Superior temporal gyrus (tissue), 1 donor: ENCODE results near the gene MANBA.

Source experiments
- DNase-seq: peaks from one replicate; pipeline ENCODE4 v3.0.0-alpha.2; 2016; ENCODE audit errors: extremely low spot score

Gene MANBA

DNA sequence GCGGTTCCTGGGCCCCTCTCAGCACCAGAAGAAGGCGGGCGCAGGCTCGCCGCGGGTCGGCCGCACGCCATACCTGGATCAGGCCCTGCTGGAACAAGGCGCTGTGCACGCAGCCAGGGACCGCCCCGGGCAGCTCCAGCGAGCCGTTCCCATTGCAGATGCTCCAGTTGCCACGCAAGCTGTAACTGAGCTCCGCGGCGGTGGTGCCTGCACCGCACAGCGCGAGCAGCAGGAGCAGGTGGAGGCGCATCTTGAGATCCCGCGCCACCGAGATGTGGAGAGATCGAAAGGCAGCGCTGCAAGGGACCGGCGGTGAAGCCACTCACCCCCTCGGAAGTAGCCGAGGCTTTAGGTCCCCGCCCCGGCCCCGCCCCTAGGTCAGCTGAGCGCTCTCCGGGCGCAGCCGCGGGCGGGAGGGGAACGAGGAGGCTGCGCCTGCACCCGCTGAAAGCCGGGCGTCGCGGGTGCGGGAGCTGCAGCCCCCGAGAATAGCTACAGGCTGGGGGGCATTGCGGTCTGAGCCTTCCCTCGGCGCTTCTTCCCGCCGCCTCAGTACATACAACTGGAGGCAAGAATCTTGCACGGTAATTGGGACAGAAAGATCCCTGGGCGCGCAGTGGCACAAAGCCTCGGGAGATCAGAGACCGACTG, at the start of gene MANBA:
TSS of gene MANBA (minus strand) at position 324 of the 651 bp plus-strand sequence. CDS start at position 250, 74 bp downstream.
- DNase-seq, result peak; percentile 88

DNA sequence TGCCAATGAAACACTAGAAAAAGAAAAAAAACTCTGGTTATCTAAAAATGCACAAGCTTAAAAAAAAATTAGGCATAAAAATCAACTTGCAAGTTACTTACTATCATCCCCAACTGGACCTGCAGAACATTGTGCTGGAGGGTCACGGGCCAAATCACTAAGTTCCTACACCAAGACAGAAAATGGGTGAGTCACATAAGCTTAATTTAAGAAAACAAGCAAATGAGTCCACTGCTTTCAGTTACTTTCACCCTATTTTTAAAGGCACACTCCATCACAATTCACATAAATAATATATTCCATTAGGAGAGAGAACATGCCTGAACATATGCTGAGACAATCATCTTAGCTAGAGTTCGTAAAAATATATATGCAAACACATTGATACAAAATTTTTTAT, 48.9 kb upstream of the MANBA start:
- DNase-seq, result no peak

DNA sequence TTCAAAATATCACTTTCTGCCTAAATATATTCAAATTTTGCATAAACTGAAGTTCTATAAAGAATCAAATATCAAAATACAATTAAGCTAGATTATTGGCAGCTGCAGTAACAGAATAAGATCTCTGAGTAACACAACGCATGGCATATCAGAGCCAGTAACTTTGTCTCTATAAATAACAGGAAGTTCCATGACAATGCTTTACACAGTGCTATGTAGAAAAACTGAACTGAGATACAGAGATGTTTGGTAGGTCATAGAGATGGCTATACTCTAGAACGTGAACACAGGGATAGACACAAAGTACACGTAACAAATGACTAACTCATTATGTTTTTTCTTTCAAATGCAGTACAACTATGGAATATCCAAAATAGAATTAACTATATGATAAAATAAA, 48.4 kb upstream of the MANBA start:
- DNase-seq, result no peak

DNA sequence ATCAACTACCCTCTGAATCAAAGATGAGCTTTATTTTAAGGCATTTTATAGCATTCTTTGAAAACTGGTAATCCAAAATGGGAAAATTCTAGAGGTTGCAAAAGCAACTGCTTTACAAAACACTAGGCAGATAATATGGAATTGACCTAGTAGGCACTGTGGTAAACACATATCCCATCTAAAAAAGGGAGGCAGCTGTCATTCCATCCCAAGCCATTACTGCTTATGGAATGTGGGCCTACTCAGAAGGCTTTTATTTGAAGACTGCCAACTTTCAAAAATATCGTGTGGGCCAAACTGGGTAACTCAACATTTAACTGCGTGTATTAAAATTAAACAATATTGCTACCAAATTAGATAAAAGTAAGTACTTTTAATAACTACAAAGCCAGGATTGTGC, 47.2 kb upstream of the MANBA start:
- DNase-seq, result no peak

DNA sequence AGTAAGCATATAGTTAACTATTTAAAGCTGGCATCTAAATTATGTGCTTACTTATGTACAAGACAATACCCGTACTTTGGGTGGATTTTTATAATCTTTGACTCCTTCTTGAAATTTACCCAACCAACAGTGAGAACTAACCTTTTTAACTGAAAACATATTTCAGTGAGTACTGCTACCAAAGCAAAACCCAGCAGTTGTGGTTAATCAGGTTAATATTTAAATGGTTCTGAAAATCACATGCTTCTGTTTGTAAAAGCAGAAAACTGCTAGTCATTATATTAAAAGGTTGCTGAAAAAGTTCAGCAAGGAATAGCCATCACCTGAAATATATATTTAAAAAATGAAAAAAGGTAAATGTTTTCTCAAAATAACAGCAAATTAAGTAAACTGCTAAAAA, 46.6 kb upstream of the MANBA start:
- no peak for DNase-seq

DNA sequence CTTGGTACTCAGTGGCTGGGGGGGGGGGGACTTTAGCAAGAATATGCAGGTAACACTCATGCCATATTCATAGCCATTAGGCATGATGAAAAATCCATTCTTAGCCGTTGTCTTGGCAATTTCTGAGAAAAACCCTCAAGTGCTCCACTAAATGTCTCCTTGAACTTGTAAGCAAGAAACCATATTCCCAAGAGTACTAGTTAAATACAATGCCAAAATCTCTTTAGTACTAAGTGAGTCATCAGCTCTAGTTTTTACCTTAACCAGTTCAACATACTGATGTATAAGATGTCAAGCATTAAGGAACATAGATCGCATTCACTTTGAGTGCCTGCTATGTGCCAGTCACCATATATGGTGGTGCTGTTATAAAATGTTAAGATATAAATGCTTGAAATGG, 39.0 kb upstream of the MANBA start:
- DNase-seq, result no peak

DNA sequence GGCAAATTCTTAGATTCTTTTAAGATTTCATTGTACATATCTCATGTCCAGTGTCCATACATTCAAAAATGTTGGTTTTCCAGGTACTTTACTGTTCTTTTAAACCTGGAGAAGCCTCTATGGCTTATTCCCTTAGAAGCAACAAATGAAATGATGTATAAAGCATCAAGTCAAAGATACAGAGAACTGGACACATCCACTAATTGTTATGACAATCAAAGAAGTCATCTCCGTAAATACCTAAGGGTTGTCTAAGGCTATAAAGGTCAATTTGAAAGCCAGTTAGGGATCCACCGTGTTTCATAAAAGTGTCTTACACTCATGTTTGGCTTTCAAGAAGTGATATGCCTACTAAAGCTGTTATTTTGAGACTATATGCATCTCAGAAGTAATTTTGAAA, 34.2 kb upstream of the MANBA start:
- no peak for DNase-seq

DNA sequence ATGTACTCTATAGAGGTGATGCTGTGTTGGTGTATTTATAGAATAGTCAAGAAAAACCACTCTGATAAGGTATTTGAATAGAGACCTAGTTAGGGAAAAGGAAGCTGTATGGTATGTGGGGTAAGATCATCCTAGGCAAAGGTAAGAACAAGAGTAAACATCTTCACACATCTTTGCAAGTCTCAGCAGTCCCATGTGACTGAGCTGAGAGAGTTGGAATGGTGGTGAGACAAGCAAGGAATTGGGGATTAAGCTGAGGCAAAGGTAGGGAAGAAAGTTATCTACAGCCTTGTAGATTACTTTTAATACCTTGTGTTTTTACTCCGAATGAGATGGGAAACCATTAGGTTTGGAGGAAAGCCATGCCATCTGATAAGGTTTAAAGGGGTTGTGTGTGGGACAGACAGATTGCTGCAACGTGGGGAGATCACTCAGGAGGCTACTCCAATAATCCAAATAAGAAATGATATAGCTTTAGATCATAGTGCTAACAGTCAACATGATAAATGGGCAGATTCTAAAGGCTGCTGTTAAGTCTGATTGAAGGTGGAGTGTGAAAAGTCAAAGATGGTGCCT, 31.7 kb upstream of the MANBA start:
- DNase-seq, result no peak

DNA sequence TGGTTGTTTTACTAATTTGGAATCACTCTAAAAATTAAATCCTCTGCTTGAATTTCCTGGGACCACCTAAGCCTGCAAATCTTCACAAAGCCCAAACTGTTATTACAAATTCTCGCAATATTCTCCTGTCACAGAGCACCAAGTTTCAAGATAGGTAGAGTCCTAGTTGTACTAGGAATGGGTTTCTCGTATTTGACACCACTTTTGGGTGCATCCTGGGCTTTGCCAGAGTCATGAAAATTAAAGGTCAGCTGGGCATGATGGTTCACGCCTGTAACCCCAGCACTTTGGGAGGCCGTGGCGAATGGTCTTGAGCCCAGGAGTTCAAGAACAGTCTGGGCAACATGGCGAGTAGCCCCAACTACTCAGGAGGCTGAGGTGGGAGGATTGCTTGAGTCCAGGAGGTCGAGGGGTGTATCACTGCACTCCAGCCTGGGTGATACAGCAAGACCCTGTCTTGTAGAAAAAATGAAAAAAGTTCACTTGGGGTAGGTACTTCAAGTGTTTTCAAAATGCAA, 30.6 kb upstream of the MANBA start:
- DNase-seq, result no peak

DNA sequence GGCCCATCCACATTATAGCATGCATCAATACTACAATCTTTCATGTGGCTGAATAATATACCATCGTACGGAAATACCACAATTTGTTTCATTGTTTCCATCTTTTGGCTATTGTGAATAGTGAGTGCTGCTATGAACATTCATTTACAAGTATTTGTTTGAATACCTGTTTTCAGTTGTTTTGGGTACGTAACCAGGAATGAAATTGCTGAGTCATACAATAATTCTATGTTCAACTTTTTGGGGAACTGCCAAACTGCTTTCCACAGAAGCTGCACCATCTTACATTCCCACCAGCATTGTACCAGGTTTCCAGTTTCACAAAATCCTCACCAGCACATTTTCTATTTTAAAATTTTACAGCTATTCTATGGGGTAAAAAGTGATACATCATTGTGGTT, 28.5 kb upstream of the MANBA start:
- no peak for DNase-seq

DNA sequence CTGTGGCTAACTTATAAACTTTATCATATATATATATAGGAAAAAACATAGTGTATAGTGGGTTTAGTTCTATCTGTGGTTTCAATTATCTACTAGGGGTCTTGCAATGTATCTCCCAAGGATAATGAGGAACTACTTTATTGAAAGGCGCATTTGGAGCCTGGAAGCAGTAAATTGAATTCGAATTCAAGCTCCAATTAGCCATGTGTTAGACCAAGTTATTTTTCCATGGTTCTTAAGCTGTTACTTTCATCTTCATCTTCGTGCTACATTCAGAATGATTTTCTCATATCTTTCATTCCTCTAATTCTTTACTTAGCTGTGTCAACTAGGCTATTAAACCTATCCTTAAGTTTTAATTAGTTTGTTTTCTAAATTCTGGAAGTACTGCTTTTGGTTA, 27.2 kb upstream of the MANBA start:
- DNase-seq, result no peak

DNA sequence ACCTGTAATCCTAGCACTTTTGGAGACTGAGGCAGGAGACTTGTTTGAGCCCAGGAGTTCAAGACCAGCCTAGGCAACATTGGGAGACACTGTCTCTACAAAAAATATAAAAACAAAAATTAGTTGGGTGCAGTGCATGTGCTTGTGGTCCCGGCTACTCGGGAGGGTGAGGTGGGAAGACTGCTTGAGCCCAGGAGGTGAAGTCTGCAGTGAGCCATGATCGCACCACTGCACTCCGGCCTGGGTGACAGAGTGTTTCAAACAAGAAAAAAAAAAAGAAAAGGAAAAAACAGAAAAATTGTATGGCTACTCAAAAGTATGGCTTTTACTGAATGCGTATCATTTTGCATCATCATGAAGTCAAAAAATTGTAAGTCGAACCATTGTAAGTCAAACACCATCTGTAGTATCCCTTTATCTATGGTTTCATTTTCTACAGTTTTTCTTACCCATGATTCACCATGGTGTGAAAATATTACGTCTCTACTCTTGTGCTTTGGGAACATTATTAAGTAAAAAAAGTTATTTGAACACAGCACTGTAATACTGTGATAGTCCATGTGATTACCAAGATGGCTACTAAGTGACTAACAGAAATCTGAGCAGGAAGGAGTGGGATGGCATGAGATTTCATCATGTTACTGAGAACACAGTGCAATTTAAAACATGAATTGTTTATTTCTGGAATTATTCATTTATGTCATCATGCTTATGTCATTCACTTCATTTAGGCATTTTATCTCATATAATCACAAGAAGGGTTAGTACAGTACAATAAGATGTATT, 26.5 kb upstream of the MANBA start:
- no peak for DNase-seq

DNA sequence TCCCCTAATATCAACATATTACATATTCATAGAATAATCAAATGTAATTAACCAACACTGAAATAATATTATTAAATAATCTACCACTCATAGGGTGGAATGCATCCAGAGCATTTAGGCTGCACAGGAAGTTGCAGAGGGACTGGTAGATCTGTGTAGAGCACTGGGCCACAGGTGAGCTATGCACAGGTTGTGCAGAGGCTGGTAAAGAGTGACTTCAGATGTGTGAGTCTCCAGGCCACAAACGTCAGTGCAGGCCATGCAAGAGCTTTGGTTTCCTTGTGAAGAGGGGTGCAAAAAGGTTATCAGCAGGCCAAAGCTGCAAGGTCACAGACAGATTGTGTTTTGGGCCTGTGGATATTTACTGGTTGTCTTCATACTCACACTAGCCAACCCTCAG, 25.5 kb upstream of the MANBA start:
- DNase-seq, result no peak

DNA sequence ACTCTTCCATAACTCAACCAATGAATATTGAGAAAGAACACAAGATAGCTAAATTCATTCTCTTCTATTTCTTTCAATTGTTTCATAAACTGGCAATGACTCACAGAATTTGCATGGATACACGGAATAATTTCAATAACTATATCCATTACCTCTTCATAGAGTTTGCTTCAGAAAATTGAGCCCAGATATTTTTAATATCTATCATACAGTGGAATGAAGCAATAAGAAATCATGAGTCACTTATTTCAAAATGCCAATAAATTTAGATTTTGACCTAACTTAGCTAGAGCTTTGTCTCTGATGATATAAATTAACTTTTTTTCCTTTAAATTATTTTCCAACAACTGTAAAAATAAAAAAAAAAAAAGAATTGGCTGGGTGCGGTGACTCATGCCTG, 22.2 kb upstream of the MANBA start:
- DNase-seq, result no peak

DNA sequence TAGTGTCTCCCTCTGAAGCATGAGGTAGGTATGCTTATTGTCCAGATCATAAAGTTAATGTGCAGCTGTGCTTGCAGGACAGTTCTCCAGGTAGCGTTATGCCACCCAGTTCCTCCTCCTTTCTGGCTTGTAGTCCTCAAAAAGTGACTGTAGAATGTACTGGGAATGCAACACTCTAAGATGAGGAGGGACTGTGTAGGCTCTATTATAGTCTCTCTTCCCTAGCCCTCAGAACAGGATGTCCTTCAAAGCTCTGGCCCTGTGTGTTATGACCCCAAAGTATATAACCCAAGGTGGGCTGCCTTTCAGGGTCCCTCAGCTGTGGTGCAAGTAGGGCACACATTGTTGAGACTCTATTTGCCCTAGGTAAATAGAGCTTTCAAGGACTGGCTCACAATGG, 20.8 kb upstream of the MANBA start:
- no peak for DNase-seq

DNA sequence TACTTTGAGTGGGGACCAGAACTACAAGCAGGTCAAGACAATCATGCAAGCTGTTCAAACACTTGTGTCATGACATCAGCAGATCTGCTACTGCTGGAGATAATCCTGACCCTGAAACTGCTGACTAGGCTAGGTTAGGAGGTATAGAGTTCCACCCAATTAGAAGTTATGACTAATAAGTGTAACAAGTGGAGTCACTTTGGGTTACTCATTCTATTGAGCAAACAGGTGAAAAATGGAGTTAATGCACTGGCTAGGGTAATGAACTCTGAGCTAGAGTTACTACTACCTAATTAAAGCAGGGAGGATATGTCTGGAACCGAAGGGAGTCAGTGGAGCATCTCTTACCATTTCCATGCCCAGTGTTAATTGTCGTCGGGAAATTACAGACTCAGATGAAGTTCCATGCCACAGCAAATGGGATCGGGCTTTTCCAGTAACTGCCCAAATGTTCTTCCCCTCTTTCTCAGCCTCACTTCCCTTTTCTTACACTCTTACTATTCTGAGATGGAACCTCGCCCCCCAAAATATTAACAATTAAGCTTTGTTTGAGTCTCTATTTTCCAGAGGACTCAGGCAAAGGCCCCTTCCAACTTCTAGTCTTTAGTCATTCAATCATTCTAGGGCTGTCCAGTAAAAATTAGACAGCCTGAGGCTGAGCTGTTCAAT, 19.8 kb upstream of the MANBA start:
- no peak for DNase-seq

DNA sequence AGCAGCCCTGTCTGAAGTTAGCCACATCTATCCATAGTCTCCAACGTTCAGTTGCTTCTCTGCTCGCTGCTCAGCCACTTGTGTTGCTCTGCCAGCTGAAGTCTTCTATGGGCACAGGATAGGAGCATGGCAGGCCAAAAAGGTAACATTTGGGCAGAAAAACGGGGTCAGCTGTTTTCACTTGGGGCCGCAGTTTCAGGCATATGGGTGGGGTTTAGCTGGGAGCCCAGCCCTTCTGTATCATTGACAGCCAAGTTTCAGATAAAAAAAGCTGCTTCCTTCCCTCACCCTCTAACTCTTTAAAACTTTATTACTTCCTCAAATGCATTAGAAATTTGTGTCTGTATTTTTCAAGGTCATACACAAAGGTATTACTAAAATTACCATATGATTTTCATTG, 18.4 kb upstream of the MANBA start:
- no peak for DNase-seq

DNA sequence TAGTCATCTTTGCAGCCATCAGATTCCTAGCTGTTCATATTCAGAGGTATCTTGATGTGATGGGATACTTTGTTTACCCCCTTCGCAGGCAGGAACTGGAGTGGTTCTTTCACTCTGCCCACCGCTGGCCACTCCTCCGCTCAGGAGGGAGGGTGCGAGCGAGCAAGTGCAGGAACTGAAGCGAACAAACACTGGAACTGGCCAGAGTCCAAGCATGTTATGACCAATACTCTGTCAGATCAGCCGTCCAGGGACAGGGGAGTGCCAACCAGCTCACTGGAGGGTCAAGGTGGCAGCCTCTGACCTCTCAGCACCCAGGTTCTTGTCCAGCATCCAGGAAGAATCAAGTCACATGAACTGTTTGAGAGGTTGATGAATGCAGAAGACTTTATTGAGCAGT, 18.0 kb upstream of the MANBA start:
- no peak for DNase-seq

DNA sequence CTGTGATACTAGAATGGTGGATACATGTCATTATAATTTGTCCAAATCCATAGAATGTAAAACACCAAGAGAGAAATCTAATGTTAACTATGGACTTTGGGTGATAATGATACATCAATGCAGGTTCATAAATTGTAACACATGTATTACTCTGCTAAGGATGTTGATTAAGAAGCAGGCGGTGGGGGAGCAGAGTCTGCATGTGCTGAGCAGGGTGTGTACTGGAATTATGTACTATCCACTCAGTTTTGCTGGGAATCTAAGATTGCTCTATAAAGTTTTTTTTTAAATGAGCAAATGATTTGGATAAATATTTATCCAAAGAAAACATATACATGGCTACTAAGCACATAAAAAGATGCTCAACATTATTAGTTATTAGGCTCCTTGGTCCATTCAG, 15.0 kb upstream of the MANBA start:
- DNase-seq, result no peak

DNA sequence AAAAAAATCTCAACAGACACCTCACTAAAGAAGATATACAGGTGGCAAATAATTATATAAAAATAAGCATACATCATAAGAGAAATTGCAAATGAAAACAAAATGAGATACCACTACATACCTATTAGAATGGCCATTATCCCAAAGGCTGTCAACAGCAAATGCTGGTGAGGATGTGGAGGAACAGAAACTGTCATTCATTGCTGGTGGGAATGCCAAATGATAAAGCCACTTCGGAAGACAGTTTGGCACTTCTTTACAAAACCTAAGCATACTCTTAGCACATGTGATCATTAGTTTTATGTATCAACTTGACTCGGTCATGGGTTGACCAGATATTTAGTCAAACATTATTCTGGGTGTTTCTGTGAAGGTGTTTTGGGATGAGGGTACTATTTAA, 13.5 kb upstream of the MANBA start:
- DNase-seq, result no peak

DNA sequence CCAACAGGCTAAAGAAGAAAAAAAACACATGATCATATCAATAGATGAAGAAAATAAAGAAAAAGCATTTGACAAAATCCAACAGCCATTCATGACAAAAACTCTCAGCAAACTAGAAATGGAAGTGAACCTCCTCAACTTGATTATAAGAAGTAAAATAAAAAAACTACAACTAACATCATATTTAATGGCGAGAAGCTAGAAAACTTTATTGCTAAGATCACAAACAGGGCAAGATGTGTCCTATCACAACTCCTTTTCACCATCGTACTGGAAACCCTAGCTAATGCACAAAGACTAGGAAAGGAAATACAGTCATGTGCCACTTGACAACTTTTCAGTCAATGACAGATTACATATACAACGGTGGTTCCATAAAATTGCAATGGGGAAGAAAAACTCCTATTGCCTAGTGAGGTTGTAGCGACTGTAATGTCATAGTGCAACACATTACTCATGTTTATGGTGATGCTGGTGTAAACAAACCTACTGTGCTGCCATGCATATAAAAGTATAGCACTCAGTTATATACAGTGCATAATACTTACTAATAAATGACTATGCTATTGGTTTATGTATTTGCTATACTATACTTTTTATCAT, 12.1 kb upstream of the MANBA start:
- DNase-seq, result no peak

DNA sequence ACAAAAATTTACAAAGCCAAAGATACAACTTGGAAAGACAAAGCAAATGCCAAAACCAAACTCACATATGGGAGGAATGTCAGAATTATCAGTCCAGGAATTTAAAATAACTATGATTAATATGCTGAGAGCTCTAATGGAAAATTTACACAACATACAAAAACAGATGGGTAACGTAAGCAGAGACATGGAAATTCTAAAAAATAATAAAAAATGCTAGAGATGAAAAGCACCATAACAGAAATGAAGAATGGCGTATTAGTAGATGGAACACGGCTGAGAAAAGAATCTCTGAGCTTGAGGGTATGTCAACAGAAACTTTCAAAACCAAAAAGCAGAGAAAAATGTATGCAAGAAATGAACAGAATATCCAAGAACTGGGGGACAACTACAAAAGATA, 4.1 kb upstream of the MANBA start:
- DNase-seq, result no peak
